HG02973 (cell line): ENCODE results near the gene GTF2A1L.

ENCODE experiments used
- ATAC-seq: cut with Tn5 transposase; IDR thresholded peaks from one replicate; pipeline ENCODE4 v1.9.1; 2021; ENCODE audit warnings: moderate library complexity; ENCODE audit not compliant: unreplicated experiment

The GTF2A1L gene

DNA sequence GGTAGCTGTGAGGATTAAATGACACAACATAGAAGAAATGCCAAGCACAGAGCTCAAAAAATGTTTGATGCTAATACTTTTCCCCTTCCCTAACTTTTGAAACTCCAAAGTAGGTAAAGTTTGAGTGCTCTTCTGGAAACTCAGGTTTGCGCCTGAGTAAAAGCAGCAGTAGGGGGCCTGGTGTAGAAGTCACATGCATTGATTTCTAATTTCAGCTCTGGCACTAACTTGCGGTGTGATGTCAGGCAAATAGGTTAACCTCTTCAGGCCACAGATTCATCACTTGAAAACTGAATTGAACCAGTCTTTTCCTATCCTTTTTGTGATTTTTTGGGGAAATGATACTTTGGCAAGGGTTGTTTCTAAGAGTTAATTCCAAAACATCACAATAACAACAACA is 110.6 kb downstream of the GTF2A1L start:
- ATAC-seq: no peak

GRCh38 chr2:48728840-48729239 is 111.2 kb downstream of the GTF2A1L start:
- no peak for ATAC-seq
